LoVo (cell line): ENCODE results near the gene SUPT3H.
"Not testable (repeated sequence)": the region's sequence is repeated elsewhere in the genome, so short reads cannot be mapped to it uniquely, and the experiment has no call there.

Experiments
- DNase-seq: peaks from one replicate; pipeline ENCODE4 v3.0.0-alpha.2; 2016; ENCODE audit warnings: low spot score

Gene SUPT3H

DNA sequence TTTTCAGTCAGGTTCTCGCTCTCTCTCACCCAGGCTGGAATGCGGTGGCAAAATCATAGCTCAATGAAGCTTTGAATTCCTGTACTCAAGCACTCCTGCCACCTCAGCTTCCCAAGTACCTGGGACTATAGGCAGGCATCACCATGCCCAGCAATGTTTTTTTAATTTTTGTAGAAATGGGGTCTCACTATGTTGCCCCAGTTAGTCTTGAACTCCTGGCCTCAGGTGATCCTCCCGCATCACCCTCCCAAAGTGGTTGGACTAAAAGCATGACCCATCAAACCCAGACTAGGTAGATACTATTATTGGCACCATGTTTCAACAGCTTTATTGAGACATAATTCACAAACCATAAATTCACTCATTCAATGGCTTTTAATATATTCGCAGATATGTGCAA lies 122.3 kb downstream of the SUPT3H start:
- DNase-seq = no peak

DNA sequence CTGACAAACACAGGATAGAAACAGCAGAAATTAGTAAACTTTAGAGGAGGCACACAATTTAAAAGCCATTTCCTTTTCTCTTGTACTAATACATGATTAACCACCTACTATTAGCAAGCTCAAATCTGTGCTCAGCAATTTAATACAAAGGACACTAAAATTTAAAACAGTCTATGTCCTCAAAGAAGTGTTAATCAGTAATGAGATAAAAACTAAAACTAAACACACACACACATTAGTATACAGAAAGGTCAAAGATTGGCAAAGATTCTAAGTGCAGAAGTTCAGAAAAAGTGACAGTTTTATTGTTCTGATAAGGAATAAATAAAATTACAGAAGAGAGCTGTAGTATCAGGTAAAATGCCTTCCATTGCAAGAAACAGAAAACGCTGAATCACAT lies 123.5 kb downstream of the SUPT3H start:
- no peak for DNase-seq

DNA sequence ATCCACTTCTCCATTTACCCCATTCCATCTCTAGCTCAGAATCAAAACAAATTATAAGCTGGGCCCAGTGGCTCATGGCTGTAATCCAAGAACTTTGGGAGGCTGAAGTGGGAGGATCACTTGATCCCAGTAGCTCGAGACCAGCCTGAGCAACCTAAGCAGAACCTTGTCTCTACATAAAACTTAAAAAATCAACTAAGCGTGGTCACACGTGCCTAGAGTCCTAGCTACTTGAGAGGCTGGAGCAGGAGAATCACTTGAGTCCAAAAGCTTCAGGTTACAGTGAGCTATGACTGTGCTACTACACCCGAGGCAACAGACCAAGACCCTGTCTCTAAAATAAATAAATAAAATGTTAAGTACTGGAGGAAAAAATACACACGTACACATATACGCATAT lies 124.3 kb downstream of the SUPT3H start:
- no peak for DNase-seq

DNA sequence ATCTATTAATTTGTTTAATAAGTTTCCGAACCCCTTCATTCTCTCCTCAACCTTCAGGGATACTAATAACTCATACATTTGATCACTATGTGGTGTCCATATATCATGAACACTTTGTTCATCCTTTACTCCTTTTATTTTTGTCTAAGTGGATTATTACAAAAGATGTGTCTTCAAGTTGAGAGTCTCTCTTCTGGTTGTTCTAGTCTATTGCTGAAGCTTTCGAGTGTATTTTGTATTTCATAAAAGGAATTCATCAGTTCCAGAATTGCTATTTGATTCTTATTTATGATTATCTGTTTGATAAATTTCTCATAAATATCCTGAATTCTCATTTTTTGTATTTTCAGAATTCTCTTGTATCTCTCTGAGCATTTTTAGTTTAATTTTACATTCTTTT lies 146.1 kb downstream of the SUPT3H start:
- DNase-seq = no peak

DNA sequence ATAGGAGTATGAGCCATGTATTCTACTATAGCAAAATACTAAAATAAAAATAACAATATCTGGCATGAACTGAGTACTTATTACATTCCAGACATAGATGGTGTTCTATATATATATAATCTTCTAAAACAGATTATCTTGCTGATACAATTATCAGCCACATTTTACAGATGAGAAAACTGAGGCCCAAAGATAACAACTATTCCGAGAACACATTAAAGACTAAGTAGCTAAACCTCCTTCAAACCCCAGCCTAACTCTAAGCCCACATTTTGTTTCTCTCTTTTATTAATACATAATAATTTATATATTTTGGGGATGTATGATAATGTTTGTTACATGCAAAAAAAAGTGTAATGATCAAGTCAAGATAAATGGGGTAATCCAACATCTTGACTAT lies 148.3 kb downstream of the SUPT3H start:
- no peak for DNase-seq

DNA sequence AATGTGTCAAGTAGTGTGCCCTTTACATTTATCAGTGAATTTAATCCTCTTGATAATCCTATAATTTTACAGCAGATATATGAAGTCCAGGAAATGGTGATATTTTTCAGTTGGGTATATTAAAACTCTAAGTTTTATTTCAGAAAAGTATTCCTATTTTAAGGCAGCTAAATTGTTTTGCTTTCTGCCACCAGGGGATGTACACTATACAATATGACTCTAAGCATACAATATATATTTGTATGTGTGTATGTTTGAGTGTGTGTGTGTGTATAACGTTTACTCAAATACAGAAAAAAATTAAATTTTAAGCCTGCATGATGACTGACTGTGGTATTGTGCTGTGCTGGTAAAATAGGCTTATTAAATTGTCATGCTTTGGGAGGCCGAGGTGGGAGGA lies 151.7 kb downstream of the SUPT3H start:
- no peak for DNase-seq

DNA sequence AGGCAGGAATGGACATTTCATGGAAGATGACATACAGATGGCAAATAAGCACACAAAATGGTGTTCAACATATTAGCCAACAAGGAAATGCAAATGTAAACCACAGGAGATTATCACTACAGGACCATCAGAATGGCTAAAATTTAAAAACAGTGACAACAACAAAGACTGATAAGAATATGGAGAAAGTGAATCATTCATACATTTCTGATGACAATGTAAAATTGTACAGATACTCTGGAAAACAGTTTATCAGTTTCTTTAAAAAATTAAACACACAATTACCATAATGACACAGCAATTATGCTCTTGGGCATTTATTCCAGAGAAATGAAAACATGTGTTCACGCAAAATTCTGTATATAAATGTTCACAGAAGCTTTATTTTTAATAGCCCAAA lies 155.4 kb downstream of the SUPT3H start:
- DNase-seq = no peak

DNA sequence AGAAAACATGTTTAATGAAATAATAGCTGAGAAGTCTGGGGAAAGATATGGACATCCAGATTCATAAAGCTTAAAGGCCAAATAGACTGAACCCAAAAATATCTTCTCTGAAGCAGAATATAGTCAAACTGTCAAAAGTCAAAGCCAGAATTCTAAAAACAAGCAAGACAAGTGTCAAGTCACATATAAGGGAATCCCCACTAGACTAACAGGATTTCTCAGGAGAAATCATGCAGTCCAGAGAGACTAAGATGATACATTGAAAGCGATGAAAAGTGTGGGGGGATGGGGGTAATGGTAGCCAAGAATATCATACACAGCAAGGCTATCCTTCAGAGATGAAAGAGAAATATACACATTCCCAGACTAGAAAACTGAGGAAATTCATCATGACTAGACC lies 162.0 kb downstream of the SUPT3H start:
- DNase-seq = no peak

DNA sequence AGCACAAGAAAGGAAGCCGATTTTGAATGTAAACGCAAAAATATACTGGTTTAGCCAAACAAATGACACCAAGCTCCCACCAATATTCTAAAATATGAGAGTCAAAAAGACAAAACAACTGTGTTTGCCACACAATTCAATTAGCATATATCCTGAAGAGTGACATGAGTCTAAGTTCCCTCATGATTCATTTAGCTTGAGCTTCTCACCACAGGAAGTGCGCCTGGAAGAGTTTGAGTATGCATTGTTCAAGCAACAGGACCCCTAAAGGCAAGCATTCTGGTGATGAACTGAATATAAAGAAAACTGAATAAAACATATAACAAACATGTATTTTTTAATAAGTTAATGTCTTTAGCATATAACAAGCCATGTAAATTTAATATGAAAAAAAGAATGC lies 164.8 kb downstream of the SUPT3H start:
- no peak for DNase-seq

DNA sequence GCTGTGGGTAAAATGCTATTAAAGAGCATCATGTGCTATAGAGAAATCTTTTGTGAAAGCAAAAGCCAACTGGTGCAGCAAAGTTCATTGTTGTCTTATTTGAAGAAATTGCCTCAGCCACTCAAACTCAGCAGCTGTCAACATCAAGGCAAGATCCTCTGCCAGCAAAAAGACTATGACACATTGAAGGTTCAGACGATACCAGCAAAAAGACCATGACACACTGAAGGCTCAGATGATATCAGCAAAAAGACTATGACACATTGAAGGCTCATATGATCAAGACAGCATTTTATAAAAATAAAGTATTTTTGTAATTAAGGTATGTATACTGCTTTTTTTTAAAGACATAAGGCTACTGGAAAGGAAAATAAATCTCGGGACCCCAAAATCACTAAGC lies 168.0 kb downstream of the SUPT3H start:
- DNase-seq = no peak

DNA sequence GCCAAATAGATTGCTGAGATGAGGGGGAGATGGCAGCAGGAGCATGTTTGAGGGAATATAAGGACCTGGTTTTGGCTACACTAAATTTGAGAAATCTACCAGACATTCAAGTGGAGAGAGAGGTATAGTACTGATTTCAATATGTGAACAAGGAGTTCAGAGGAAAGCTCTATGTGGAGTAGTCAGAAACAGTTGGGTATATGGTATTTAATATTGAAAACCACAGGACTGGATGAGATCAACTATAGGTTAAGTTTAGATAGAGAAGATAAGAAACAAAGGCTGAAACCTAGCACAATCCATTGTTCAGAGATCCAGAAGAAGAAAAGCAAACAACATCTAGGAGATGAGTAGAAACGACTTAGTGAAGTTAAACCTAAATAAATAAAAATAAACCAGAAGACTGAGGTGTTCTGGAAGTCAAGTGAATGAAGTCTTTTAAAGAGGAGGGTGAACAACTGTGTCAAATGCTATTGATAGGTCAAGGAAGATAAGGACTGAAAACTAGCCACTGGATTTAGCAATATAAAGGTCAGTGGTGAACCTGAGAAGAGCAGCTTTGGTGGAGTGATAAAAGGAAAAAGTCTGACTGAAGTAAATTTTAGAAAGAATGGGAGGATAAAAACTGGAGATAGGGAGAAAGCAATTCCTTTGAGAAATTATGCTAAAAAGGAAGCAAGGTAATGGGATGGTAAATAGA lies 170.8 kb downstream of the SUPT3H start:
- no peak for DNase-seq

DNA sequence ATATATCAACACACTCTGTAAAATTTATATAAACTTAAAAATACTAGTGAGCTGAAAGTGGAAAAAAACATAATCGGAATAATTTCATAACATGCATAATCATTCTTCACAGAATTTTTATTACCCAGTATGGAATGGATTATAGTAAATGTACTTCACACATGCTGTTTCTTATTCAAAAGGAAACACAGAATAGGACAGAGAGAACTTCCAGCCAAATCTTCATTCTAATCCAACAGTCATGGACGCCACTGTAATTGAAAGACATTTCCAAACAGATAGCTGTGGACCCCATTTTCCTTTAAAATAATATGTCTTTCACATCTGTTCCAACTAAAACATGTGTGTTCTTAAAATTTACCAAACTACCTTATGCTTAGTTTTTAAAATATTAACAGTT lies 176.2 kb downstream of the SUPT3H start:
- DNase-seq = no peak

DNA sequence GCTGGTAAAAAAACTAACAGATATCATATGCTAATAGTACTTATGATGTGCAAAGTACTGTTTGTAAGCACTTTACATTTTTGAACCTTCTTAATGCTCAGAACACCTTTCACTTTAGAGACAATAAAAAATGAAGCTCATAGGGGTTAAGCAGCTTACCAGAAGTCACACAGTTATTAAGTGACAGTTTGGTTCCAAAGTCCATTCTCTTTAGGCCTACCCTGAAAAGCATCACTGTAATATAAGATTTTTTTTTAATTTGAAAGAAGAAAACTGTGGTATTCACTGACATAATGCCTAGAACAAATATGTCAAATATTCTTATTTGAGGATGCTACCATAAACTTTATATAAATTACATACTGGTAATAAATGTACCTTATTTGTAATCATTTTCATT lies 177.2 kb downstream of the SUPT3H start:
- DNase-seq = peak; percentile 18

DNA sequence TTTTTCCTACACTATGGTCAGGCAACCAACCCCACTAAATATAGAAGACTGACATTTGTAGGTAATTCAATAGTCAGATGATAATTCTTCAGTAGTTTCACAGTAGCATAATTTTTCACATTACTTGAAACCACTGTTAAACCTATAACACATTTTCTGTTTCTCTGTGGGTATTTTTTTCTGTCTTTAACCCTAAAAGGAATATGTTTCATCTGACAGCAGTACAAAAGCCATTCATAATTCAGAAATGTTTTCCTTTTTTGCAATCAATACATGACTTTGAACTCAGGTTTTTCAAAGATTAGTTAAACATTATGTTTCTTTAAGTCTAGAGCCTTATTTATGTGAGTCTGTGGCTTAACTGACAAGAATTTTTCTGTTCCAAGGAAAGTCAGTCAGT lies 178.2 kb downstream of the SUPT3H start:
- DNase-seq = no peak

DNA sequence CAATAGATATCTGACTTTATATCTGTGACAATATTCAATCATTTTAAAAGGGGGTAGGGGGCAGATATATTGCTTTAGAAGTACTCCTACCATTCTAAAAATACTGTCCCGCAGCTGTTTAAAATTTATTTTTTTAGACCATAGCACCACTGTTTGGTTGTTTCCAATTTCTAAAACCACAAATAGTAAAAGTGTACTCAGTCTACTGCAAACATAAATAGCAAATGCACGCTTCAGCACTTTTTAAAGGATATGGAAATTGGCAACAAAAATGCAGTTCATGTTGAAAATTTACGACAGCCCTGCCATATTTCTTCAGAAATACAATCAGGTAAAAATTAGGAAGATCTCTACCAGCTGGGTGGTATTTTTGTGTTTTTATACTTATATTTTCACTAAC lies 181.6 kb downstream of the SUPT3H start:
- no peak for DNase-seq

DNA sequence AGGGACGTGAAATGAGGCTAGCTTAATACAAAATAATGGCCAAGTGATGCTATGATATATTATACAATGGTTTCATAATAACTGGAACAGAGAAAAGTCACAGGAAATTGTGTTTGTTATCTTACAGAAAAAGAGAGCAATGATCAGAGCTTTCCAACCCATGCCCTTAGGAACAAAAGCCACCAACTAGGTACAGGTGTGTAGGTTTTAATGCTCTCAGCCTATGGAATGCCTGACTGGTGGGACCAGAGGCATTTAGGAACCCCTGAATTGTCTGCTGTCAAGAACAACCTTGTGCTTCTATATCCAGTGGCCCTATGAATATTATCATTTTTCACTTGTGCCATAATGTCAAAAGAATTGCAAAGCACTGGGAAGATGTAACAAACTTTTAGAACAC lies 182.6 kb downstream of the SUPT3H start:
- DNase-seq = no peak

DNA sequence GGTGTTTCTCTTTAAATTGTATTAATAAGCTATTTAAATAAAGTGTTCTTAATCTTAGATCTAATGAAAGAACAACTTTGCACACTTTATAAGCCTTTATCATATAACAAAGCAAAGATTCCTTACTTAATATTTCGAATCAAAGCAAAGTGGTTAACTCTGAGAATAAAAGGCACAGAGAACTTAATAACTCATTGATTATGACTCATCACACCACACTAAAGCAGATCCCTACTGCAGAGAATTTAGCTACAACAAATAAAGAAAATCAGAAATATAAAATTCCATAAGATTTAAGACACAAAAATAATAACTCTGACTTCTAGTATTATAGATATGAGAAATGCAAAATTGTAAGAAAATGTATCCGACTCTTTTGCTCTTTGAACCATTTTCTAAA lies 185.2 kb downstream of the SUPT3H start:
- DNase-seq = no peak

DNA sequence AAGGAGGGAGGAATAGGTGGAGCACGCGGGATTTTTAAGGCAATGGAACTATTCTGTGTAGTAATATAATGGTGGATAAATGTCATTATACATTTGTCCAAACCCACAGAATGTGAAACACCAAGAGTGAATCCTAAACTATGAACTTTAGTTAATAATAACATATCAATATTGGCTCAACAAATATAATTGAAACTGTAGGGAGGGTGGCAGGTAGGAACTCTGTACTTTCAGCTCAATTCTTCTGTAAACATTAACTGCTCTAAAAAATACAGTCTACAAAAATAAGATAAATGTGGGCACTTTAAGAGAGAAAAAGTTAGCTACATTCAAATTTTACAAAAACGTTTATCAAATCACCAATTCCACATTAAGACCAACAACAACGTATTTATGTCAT lies 186.3 kb downstream of the SUPT3H start:
- DNase-seq = no peak

DNA sequence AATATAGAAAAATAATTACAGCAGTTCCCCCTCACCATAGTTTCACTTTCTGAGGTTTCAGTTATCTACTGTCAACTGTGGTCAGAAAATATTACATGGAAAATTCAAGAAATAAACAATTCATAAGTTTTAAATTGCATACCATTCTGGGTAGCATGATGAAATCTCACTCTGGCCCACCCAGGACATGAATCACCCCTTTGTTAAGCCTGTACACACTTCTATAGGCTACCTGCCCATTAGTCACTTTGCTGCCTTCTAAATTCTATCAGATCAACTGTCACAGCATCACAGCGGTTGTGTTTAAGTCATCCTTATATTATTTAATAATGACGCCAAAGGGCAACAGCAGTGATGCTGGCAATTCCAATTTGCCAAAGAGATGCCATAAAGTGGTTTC lies 189.9 kb downstream of the SUPT3H start:
- DNase-seq = no peak

DNA sequence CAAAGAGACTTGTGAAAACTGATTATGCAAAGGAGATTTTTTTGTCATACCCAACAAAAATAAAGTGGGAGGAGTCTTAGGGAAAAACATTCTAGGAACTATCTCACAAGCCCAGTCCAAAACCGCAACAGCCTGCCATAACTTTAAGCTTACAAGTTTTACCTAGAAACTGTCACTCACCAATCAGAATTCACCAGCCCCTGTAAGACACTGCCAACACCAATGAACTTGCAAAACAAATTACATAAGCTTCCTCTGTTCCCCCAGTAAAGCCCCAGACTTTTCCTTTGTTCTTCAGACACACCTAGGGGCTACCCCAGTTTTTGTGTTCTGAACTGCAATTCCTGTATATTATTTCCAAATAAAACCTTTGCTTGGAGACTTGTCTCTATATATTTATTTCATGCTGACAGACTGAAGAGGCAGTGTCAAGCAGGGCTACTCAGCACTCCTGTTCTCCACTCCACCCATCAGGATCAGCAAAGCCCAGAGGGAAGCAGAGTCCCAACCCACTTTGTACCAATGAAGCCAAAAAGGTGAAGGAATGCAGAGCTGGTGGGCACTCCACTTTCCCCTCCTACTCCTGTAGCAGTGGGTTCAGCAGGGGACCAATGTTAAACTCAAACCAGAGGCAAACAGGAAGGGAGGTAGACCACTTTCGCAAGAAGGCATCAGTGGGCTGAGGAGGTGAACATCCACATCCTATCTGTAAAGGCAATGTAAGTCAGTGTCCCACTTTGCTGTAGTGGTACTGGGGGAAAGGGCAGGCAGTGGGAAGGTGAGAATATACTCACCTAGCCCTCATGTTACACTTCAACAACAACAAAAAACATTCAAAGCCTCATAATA lies 192.1 kb downstream of the SUPT3H start:
- DNase-seq = no peak

DNA sequence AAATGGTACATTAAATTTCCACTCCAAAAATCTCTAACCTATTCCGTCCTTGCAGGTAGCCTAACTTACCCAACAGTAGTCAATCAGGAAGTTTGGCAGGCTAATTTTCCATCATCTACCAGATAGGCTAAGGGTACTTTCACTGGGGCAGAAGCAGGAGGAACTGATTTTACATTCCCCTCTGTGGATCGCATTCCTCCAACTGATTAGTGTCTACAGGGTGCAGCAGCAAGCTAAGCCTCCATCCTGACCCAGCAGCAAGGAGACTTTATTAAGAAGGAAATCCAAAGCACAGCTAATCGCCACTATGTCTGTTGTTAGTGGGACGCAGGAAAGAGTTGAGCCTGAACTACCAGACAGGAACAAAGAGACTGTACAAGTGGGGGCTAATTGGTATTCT lies 192.8 kb downstream of the SUPT3H start:
- no peak for DNase-seq

DNA sequence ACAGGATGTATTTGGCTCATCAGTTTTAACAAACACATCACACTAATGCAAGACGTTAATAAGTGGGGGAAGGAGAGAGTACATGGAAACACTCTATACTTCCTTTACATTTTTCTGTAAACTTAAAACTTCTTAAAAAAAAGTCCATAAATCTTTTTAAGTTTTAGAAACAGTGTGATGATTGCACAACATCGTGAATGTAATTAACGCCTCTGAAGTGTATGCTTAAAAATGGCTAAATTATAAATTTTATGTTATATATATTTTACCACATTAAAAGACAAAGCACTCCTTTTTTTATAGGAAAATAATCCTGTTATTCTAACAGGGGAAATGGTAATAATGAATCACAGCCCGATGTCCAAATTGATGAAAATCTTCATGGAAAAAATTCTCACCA lies 193.7 kb downstream of the SUPT3H start:
- DNase-seq = no peak

DNA sequence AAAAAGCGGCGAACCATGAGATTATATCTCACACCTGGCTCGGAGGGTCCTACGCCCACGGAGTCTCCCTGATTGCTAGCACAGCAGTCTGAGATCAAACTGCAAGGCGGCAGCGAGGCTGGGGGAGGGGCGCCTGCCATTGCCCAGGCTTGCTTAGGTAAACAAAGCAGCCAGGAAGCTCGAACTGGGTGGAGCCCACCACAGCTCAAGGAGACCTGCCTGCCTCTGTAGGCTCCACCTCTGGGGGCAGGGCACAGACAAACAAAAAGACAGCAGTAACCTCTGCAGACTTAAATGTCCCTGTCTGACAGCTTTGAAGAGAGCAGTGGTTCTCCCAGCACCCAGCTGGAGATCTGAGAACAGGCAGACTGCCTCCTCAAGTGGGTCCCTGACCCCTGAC lies 201.4 kb downstream of the SUPT3H start:
- not testable (repeated sequence) for DNase-seq

DNA sequence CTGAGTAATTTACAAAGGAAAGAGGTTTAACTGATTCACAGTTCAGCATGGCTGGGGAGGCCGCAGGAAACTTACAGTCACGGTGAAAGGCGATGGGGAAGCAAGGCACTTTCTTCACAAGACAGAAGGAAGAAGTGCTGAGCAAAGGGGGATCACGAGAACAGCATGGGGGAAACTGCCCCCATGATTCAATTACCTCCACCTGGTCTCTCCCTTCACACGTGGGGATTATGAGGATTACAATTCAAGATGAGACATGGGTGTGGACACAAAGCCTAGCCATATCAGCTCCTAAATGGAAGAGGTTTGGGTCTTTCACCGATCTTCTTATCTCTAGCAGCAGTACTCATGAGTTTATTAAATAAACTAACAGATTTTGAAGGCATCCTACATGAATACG lies 202.5 kb downstream of the SUPT3H start:
- DNase-seq = no peak
